ENCODE measurements around the gene PRKCQ. TPM values are rescaled to one million over a fixed set of nuclear protein-coding genes. Genes with fewer than 3 reads are reported as not detected.

The PRKCQ gene
- total RNA-seq, 2 experiments from 2014 or later, result 4.0 to 7.8 TPM

DNA sequence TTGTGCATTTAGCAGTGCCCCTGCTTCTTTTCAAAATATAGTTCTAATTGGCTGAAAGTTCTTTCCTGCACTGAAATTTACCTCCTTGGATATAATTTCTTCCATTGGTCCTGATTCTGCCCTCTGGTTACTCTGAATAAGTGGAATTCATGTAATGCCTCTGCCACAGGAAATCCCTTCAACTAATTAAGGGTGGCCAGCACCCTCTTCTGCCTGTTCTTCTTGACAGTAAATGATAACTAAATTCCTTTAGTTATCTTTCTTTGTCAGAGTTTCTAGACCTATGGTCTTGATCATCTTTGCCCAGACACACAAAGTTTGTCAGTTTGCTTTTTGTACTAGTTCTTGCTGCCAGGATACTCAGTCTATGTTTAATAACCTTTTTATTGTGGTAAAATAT, 40.2 kb downstream of the PRKCQ start:
- no TSS peak for BruUV-seq (replicated peaks)
- no peaks in the 10 kb centered on the region for H3K9me3 ChIP-seq (ENCODE audit: low read length)
- intact Hi-C loops (cut with micrococcal nuclease; ENCODE audit: unreplicated experiment), result no loop called here
- TF ChIP-seq, protein P1, sequence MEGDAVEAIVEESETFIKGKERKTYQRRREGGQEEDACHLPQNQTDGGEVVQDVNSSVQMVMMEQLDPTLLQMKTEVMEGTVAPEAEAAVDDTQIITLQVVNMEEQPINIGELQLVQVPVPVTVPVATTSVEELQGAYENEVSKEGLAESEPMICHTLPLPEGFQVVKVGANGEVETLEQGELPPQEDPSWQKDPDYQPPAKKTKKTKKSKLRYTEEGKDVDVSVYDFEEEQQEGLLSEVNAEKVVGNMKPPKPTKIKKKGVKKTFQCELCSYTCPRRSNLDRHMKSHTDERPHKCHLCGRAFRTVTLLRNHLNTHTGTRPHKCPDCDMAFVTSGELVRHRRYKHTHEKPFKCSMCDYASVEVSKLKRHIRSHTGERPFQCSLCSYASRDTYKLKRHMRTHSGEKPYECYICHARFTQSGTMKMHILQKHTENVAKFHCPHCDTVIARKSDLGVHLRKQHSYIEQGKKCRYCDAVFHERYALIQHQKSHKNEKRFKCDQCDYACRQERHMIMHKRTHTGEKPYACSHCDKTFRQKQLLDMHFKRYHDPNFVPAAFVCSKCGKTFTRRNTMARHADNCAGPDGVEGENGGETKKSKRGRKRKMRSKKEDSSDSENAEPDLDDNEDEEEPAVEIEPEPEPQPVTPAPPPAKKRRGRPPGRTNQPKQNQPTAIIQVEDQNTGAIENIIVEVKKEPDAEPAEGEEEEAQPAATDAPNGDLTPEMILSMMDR (conservative IDR thresholded peaks at IDR 0.05; ENCODE audit: low read length), result no peak
- no peak for TF ChIP-seq EZH2phosphoT487 (IDR thresholded peaks at IDR 0.05; ENCODE audit: borderline replicate concordance, low read depth, low read length)
- H2AFZ ChIP-seq (ENCODE audit: low read length), result no peak overlapping the region
- H3K4me1 ChIP-seq (ENCODE audit: insufficient read depth, low read length, poor library complexity, severe bottlenecking), result peaks cover 25% of the 10 kb centered on the region
- CTCF ChIA-PET (ENCODE audit: unreplicated experiment), result no interaction called here
- H3K4me3 ChIP-seq (ENCODE audit: low read depth, low read length, poor library complexity, severe bottlenecking), result no peak overlapping the region
- H3K79me2 ChIP-seq (ENCODE audit: insufficient read depth, low read depth, low read length), result no peaks in the 10 kb centered on the region
- no peak for DNase-seq (ENCODE audit: low spot score)
- POLR2A ChIA-PET, result no interaction called here
- no peak overlapping the region for H3K27ac ChIP-seq (ENCODE audit: low read depth, low read length, poor library complexity, severe bottlenecking)
- H3K4me2 ChIP-seq (ENCODE audit: low read length), result no peak overlapping the region
- no peaks in the 10 kb centered on the region for H4K20me1 ChIP-seq (ENCODE audit: insufficient read depth, low read length)
- no peaks in the 10 kb centered on the region for H3K9me2 ChIP-seq (ENCODE audit: insufficient read depth, low read length)
- H3K36me3 ChIP-seq (ENCODE audit: insufficient read depth, low read length), result no peaks in the 10 kb centered on the region

- DNase-seq (ENCODE audit: low spot score), result no peak
- TF ChIP-seq, protein P1 (conservative IDR thresholded peaks at IDR 0.05; ENCODE audit: low read length), result 0 out of 2 replicates have a peak, but pooled peaks have one; percentile 9
- TF ChIP-seq EZH2phosphoT487 (IDR thresholded peaks at IDR 0.05; ENCODE audit: borderline replicate concordance, low read depth, low read length), result no peak
- Histone ChIP-seq H3K9me3 (ENCODE audit: low read length) (no peaks in the 10 kb centered on the region), H3K4me2 (ENCODE audit: low read length) (no peak overlapping the region), H3K79me2 (ENCODE audit: insufficient read depth, low read depth, low read length) (no peaks in the 10 kb centered on the region), H3K9me2 (ENCODE audit: insufficient read depth, low read length) (no peaks in the 10 kb centered on the region), H3K27ac (ENCODE audit: low read depth, low read length, poor library complexity, severe bottlenecking) (no peak overlapping the region), H3K4me1 (ENCODE audit: insufficient read depth, low read length, poor library complexity, severe bottlenecking) (peaks cover 11% of the 10 kb centered on the region), H3K36me3 (ENCODE audit: insufficient read depth, low read length) (no peaks in the 10 kb centered on the region), H2AFZ (ENCODE audit: low read length) (no peak overlapping the region), H3K4me3 (ENCODE audit: low read depth, low read length, poor library complexity, severe bottlenecking) (no peak overlapping the region), H4K20me1 (ENCODE audit: insufficient read depth, low read length) (no peaks in the 10 kb centered on the region)
- CTCF ChIA-PET (ENCODE audit: unreplicated experiment), result no interaction called here
- intact Hi-C loops (cut with micrococcal nuclease; ENCODE audit: unreplicated experiment), result no loop called here
- POLR2A ChIA-PET, result no interaction called here
- no TSS peak for BruUV-seq (replicated peaks)
Observed at GRCh38 chr10:6537770-6538169, 42.3 kb downstream of the PRKCQ start.

GRCh38 chr10:6536102-6536501, 44.0 kb downstream of the PRKCQ start:
- ChIA-PET CTCF (ENCODE audit: unreplicated experiment) (no interaction called here), POLR2A (no interaction called here)
- Histone ChIP-seq H3K4me1 (ENCODE audit: insufficient read depth, low read length, poor library complexity, severe bottlenecking) (no peaks in the 10 kb centered on the region), H3K36me3 (ENCODE audit: insufficient read depth, low read length) (no peaks in the 10 kb centered on the region), H3K27ac (ENCODE audit: low read depth, low read length, poor library complexity, severe bottlenecking) (no peak overlapping the region), H3K9me3 (ENCODE audit: low read length) (no peaks in the 10 kb centered on the region), H3K9me2 (ENCODE audit: insufficient read depth, low read length) (no peaks in the 10 kb centered on the region), H3K4me2 (ENCODE audit: low read length) (no peak overlapping the region), H2AFZ (ENCODE audit: low read length) (no peak overlapping the region), H3K79me2 (ENCODE audit: insufficient read depth, low read depth, low read length) (no peaks in the 10 kb centered on the region), H4K20me1 (ENCODE audit: insufficient read depth, low read length) (no peaks in the 10 kb centered on the region), H3K4me3 (ENCODE audit: low read depth, low read length, poor library complexity, severe bottlenecking) (no peak overlapping the region)
- no peak for DNase-seq (ENCODE audit: low spot score)
- BruUV-seq (replicated peaks), result no TSS peak
- TF ChIP-seq, protein P1 (conservative IDR thresholded peaks at IDR 0.05; ENCODE audit: low read length), result no peak
- TF ChIP-seq EZH2phosphoT487 (IDR thresholded peaks at IDR 0.05; ENCODE audit: borderline replicate concordance, low read depth, low read length), result no peak
- intact Hi-C loops (cut with micrococcal nuclease; ENCODE audit: unreplicated experiment), result no loop called here

All from OCI-LY7 (cell line).